Ovary (tissue), 3 donors: ENCODE measurements around the gene CTCFL.

Experiments used
- CTCF ChIP-seq, 3 donors: fragments of 450-650 bp in 2 of 3; fragments of 200-600 bp in 1 of 3; IDR thresholded peaks; one replicate each; pipeline versions ENCODE4 v1.5.1 to v1.8.0; 2016 to 2022; ENCODE audit warnings: antibody characterized with exemption in 3 of 3, mild to moderate bottlenecking in 1 of 3
- POLR2A ChIP-seq: fragments of 450-650 bp; IDR thresholded peaks from one replicate; pipeline ENCODE4 v1.6.1; 2017; ENCODE audit warnings: antibody characterized with exemption, mild to moderate bottlenecking, moderate library complexity
- donor health status: DM: no; HTN: no; CAD: no.

- TF ChIP-seq CTCF (IDR thresholded peaks at IDR 0.05) (no peak), POLR2A (no peak)
Measured at GRCh38 chr20:57474816-57475215, 50.1 kb downstream of the CTCFL start.
